NCI-H82 treated with DMSO at 0.1 percent for 48 hours (cell line): ENCODE data around the gene NTS.

Experiments
- DNase-seq: peaks from one replicate; lab custom pipeline; 2025; ENCODE audit not compliant: unreplicated experiment; lab: John Stamatoyannopoulos, UW

The NTS gene

GRCh38 chr12:85874031-85874461 lies at the start of gene NTS:
Gene NTS (plus strand): TSS chr12:85874295. CDS start chr12:85874404, 109 bp downstream.
- DNase-seq: peak; percentile 7

- peak; percentile 47 for DNase-seq
Measured at GRCh38 chr12:85825746-85826145, 48.3 kb upstream of the NTS start.

GRCh38 chr12:85828576-85828975 lies 45.5 kb upstream of the NTS start:
- DNase-seq: no peak

- no peak for DNase-seq
Measured at GRCh38 chr12:85829391-85829790, 44.7 kb upstream of the NTS start.

GRCh38 chr12:85831327-85831990 lies 42.6 kb upstream of the NTS start:
- no peak for DNase-seq

- DNase-seq: no peak
Measured at GRCh38 chr12:85833579-85833978, 40.5 kb upstream of the NTS start.

GRCh38 chr12:85834378-85834777 lies 39.7 kb upstream of the NTS start:
- no peak for DNase-seq

- DNase-seq: no peak
Measured at GRCh38 chr12:85835426-85836196, 38.5 kb upstream of the NTS start.

GRCh38 chr12:85836197-85837090 lies 37.7 kb upstream of the NTS start, which contains the start of gene RASSF9:
Gene RASSF9 (minus strand): TSS chr12:85836409. CDS start chr12:85836201, 208 bp downstream.
- no peak for DNase-seq

- no peak for DNase-seq
Measured at GRCh38 chr12:85843606-85844310, 30.3 kb upstream of the NTS start.

- no peak for DNase-seq
Measured at GRCh38 chr12:85849344-85849743, 24.8 kb upstream of the NTS start.

GRCh38 chr12:85855305-85855704 lies 18.8 kb upstream of the NTS start:
- DNase-seq: no peak

- DNase-seq: no peak
Measured at GRCh38 chr12:85856966-85857365, 17.1 kb upstream of the NTS start.

GRCh38 chr12:85865890-85866289 lies 8.2 kb upstream of the NTS start:
- DNase-seq: peak; percentile 37

GRCh38 chr12:85866986-85867776 lies 6.9 kb upstream of the NTS start:
- DNase-seq: peak; percentile 48

- peak; percentile 40 for DNase-seq
Measured at GRCh38 chr12:85872497-85873091, 1.5 kb upstream of the NTS start.

GRCh38 chr12:85877459-85877858 lies 3.4 kb downstream of the NTS start:
- DNase-seq: no peak

- no peak for DNase-seq
Measured at GRCh38 chr12:85883763-85884162, 9.7 kb downstream of the NTS start.

GRCh38 chr12:85894653-85895052 lies 20.6 kb downstream of the NTS start:
- DNase-seq: no peak
